Tibial nerve (tissue), 3 donors: ENCODE data around the gene NOS1AP.

Source experiments
- CTCF ChIP-seq, 5 experiments: fragments of 200-600 bp in 3 of 5; fragments of 450-650 bp in 2 of 5; sonication (generic) in 3 of 5; IDR thresholded peaks; one replicate each; pipeline ENCODE4 v1.5.1; 2016 to 2019; ENCODE audit warnings: antibody characterized with exemption in 5 of 5, mild to moderate bottlenecking in 3 of 5, moderate library complexity in 2 of 5
- POLR2A ChIP-seq, 2 donors: fragments of 450-650 bp; IDR thresholded peaks; one replicate each; pipeline ENCODE4 v1.6.1; 2017; ENCODE audit warnings: antibody characterized with exemption in 2 of 2, mild to moderate bottlenecking in 2 of 2, moderate library complexity in 2 of 2

DNA sequence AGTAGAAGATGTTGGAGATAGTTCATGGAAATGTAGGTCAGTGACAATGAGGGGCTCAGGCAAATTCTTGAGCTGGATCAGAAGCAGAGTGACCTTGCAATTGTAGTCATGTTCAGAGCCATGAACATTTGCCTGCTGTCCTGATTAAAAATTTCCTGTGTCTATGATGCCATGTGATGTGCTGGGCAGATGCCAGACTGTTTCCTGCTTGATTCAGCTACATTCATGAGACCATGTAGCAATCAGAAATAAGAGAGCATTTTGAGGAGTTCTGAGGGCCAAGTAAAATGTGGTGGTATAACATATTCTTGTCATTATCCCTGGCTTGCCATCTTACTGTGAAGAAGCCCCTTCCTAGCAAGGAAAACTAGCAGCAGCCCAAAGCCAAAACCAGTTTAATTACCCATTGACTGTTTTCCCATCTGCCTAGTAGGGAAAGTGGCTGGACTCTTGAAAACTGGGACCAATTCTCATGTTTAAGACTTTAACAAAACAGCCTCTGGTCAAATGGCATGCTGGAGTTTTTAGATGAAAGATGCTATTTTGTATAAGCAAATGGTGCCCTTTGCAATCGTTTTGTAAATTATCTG, 118.3 kb downstream of the NOS1AP start:
- TF ChIP-seq POLR2A (IDR thresholded peaks at IDR 0.05) (no peak), CTCF (IDR thresholded peaks at IDR 0.05) (no peak)
